Thoracic aorta (tissue), 2 donors: Measurements from ENCODE around the gene LEPROT. TPM values are rescaled to one million over a fixed set of nuclear protein-coding genes. Genes with fewer than 3 reads are reported as not detected.
A peak's percentile ranks its signal among the peaks of the same experiment; 100 is the strongest.

Source experiments
- ATAC-seq: fragments of 150-250 bp; one replicate; pipeline ENCODE4 v1.8.0; 2017; ENCODE audit warnings: low read depth; ENCODE audit not compliant: insufficient number of reproducible peaks, low FRiP score
- DNase-seq: peaks from one replicate; pipeline ENCODE4 v3.0.0-alpha.2; 2020; ENCODE audit warnings: low spot score
- H3K27ac ChIP-seq, 2 donors: fragments of 200-600 bp; sonication (generic); 1 replicate in 1 of 2; 2 replicates in 1 of 2; pipeline ENCODE4 v1.5.1; 2016; ENCODE audit warnings: mild to moderate bottlenecking in 2 of 2, moderate library complexity in 2 of 2
- H3K27me3 ChIP-seq: fragments of 200-600 bp; sonication (generic); replicated peaks from 2 replicates; pipeline ENCODE4 v1.6.0; 2016; ENCODE audit warnings: mild to moderate bottlenecking; ENCODE audit not compliant: insufficient read depth
- H3K36me3 ChIP-seq: fragments of 200-600 bp; sonication (generic); one replicate; pipeline ENCODE4 v1.5.1; 2016
- H3K4me1 ChIP-seq, 2 donors: fragments of 200-600 bp; sonication (generic); 1 replicate in 1 of 2; 2 replicates in 1 of 2; pipeline versions ENCODE4 v1.5.1 to v1.6.0; 2016; ENCODE audit warnings: low read depth in 2 of 2, mild to moderate bottlenecking in 1 of 2; ENCODE audit not compliant: control insufficient read depth in 1 of 2
- H3K4me3 ChIP-seq: fragments of 200-600 bp; sonication (generic); 2 replicates; pipeline ENCODE4 v1.5.1; 2016; ENCODE audit warnings: mild to moderate bottlenecking
- H3K9me3 ChIP-seq: fragments of 200-600 bp; sonication (generic); 2 replicates; pipeline ENCODE4 v1.5.1; 2016
- CTCF ChIP-seq: fragments of 200-600 bp; sonication (generic); IDR thresholded peaks from one replicate; pipeline ENCODE4 v1.5.1; 2019; ENCODE audit warnings: antibody characterized with exemption
- total RNA-seq, 2 donors: library from RNA; depleted of rRNA; stranded (reverse); fragments of >200 nt; gene quantifications; one replicate each; pipeline versions ENCODE4 v1.1.0 to v1.2.3, GENCODE V29; 2016

LEPROT gene
- total RNA-seq, 2 donors from 2014 or later: 79.5 to 82.9 TPM

- H3K4me1 ChIP-seq: peaks cover 15 to 32% of the 10 kb centered on the region in 2 donors
These were observed 4.1 kb downstream of the LEPROT start for GRCh38 chr1:65424573-65424889.

GRCh38 chr1:65425006-65425405 is 4.5 kb downstream of the LEPROT start:
- Histone ChIP-seq H3K9me3 (no peaks in the 10 kb centered on the region), H3K27me3 (no peaks in the 10 kb centered on the region), H3K4me1 (peaks cover 16 to 35% of the 10 kb centered on the region in 2 donors), H3K27ac (no peak overlapping the region), H3K36me3 (peaks cover 16% of the 10 kb centered on the region), H3K4me3 (no peak overlapping the region)
- ATAC-seq (no peak), DNase-seq (no peak)
- TF ChIP-seq CTCF: no peak

More at GRCh38 chr1:65424573-65424889, 4.1 kb downstream of the LEPROT start:
- DNase-seq: no peak
- H3K27me3 ChIP-seq: no peaks in the 10 kb centered on the region
- no peak overlapping the region for H3K4me3 ChIP-seq
- TF ChIP-seq CTCF: no peak
- H3K27ac ChIP-seq: no peak overlapping the region
- no peaks in the 10 kb centered on the region for H3K9me3 ChIP-seq
- ATAC-seq: no peak
- peaks cover 16% of the 10 kb centered on the region for H3K36me3 ChIP-seq

GRCh38 chr1:65425697-65426096 is 5.2 kb downstream of the LEPROT start:
- H3K9me3 ChIP-seq: no peaks in the 10 kb centered on the region
- TF ChIP-seq CTCF: no peak
- no peak for ATAC-seq
- peaks cover 22 to 42% of the 10 kb centered on the region in 2 donors for H3K4me1 ChIP-seq
- peaks cover 16% of the 10 kb centered on the region for H3K36me3 ChIP-seq
- no peak overlapping the region for H3K27ac ChIP-seq
- no peak for DNase-seq
- H3K4me3 ChIP-seq: no peak overlapping the region
- H3K27me3 ChIP-seq: no peaks in the 10 kb centered on the region

GRCh38 chr1:65429078-65429477 is 8.6 kb downstream of the LEPROT start:
- Histone ChIP-seq H3K36me3 (peaks cover 22% of the 10 kb centered on the region), H3K27me3 (no peaks in the 10 kb centered on the region), H3K27ac (peak overlapping the region; percentile 18 to 57), H3K4me3 (no peak overlapping the region), H3K9me3 (no peaks in the 10 kb centered on the region), H3K4me1 (peaks cover 10 to 20% of the 10 kb centered on the region in 2 donors)
- TF ChIP-seq CTCF: no peak
- DNase-seq (no peak), ATAC-seq (no peak)

- H3K27ac ChIP-seq: peak overlapping the region; percentile 57 to 72
- peak; percentile 63 for ATAC-seq
- H3K4me1 ChIP-seq: peaks cover 10 to 16% of the 10 kb centered on the region in 2 donors
- no peak for TF ChIP-seq CTCF
- H3K9me3 ChIP-seq: no peaks in the 10 kb centered on the region
- no peak for DNase-seq
- no peaks in the 10 kb centered on the region for H3K27me3 ChIP-seq
- no peak overlapping the region for H3K4me3 ChIP-seq
- peaks cover 22% of the 10 kb centered on the region for H3K36me3 ChIP-seq
These were observed 9.3 kb downstream of the LEPROT start for GRCh38 chr1:65429806-65430205.
